GM18517 (cell line): ENCODE measurements around the gene SLC30A3.

ENCODE experiments used
- ATAC-seq: cut with Tn5 transposase; IDR thresholded peaks from one replicate; pipeline ENCODE4 v1.9.1; 2021; ENCODE audit warnings: mild to moderate bottlenecking, moderate library complexity; ENCODE audit not compliant: unreplicated experiment

Gene SLC30A3

DNA sequence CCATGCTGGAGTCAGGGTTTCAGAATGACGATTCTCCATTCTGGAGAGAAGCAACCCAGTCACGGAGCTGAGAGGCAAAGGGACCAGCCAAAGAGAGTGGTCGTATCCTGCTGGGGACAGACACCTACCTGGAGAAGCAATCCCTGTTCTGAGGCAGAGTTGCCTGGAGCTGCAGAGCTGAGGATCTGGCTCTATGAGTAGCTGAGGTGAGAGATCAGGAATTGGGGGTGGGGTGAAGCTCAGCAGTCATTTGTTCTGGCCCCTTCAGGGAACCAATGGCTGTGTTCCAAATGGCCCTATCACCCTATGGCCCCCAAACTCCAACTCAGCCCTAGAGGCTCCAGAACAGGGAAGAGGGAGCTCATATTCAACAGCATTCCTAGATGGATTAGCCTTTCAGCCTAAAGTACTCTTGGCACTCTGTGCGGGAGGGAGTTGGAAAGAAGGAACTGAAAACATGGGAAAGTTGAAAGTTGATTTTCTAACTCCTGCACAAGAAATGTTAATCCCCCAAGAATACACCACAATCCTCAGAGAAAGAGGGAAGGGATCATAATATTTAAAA lies 54.3 kb downstream of the SLC30A3 start:
- no peak for ATAC-seq

DNA sequence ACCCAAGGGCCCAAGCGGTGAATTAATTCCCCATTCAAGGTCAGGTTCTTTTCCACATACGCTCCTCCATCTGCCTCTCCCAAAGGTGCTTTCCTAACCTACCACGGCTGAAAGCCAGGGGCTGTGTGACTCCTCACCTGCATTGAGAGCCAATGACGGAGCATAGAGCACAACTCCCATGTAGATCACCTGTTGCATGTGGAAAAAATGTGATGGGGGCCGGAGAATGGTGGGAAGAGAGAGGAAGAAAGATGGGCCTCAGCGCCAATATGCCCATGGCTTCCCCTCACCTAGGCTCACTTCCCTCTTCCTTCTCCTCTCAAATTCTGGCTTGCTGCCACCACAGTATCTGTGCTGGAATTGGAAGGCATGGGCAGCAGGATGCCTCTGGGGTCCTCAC lies 56.5 kb downstream of the SLC30A3 start:
- ATAC-seq = no peak

DNA sequence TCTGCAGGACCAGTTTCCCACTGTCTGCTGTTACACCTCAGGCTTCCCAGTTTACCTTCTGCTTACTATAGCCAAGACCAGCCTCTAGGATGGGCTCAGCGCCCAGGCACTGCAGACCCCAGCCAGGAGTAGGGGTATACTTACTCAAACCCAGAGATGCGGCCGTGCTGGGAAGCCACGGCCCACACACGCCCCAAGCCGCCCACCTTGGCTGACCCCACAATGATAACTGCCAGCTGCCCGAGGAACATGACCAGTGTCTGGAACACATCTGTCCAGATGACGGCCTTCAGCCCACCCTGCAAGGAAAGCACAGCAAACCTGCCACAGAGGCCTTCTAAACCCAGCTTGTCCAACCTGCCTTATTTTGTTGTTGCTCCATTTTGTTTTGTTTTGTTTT lies 57.6 kb downstream of the SLC30A3 start:
- ATAC-seq = no peak

DNA sequence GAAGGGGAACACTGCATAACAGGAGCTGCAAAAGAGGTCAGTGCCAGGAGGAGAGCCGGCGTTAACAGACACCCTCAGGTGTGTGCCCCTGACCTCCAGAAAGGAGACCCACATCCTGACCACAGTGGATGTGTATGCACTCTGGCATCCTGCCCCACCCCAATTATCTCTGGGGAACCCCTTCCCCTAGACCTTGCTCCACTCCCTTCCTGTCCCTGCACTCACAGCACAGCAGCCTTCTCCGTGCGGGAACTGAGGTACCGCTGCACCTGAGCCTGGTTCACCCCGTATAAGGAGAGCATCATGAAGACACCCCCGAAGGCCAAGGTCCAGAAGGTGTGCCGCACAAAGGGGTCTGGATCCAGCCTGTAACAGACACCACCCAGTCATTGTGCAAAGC lies 58.3 kb downstream of the SLC30A3 start:
- no peak for ATAC-seq

DNA sequence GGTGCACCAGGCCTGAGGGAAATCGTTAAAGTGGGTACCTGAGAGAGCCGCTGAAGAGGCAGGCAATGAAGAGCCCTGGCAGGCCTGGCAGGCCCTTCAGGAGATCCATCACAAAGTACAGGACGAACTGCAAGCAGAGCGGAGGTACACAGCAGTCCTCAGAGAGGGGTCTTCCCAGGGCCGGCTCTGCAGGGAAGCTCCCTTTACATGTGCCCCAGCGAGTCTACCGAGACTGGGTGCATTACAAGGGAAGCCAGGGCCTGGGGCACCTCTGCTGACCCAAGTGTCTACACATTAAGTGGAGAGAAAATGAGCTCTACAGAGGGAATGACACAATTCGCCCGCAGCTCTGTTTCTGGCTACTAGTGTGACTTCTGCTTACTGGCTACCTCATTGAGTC lies 59.1 kb downstream of the SLC30A3 start:
- ATAC-seq = no peak
